ENCODE data around the gene INO80E. TPM values are rescaled to one million over a fixed set of nuclear protein-coding genes. Genes with fewer than 3 reads are reported as not detected.

INO80E gene
- total and polyA plus RNA-seq, 7 experiments from 2014 or later: 4.3 to 141 (median 72.5) TPM

DNA sequence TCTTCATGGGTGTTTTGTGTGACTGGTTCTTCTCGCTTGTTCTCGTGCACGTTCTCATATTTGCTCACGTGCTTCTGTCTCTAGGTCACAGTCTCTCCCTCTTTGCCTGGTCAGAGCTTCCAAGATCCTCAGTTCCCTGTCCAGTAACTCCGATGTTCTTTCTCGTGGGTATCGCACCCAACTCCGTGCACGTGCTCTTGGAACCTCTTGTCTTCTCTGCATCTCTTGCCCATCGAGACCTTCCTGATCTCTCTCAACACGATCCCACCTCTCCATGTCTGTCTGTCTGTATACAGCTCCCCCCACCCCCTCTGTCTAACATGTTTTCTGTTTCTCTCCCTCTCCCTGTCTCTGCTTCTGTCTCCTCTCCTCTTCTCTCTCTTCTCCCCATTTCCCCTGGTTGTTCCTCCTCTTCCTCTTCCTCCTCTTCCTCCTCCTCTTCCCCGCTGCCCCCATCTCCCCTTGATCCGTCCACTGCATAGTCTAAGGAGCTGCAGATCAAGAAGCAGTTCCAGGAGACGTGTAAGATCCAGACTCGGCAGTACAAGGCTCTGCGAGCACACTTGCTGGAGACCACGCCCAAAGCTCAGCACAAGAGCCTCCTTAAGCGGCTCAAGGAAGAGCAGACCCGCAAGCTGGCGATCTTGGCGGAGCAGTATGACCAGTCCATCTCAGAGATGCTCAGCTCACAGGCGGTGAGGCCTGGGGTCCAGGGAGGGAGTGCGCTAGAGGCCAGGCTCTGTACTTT lies 6.8 kb upstream of the INO80E start:
- H3K36me3 ChIP-seq (ENCODE audit: control insufficient read depth in 2 of 3, insufficient read depth in 3 of 3, low read length in 3 of 3): peaks cover 0 to 93% (median 0%) of the 10 kb centered on the region in 3 experiments
- no peak overlapping the region for H3K27ac ChIP-seq (ENCODE audit: low read depth, low read length)
- H3K4me1 ChIP-seq (ENCODE audit: control insufficient read depth in 2 of 2, insufficient read depth in 2 of 2, low read length in 2 of 2): peaks cover 1 to 4% of the 10 kb centered on the region in 2 donors
- Mint-ChIP-seq H3K4me3 (no peak overlapping the region), H3K27me3 (no peaks in the 10 kb centered on the region), H3K36me3 (peaks cover 7 to 31% (median 17%) of the 10 kb centered on the region in 5 donors), H3K9me3 (no peaks in the 10 kb centered on the region), H3K27ac (peak overlapping the region in 2 of 9 donors; percentile 2 to 69), H3K4me1 (peaks cover 4 to 6% (median 5%) of the 10 kb centered on the region in 7 donors)
- ChIA-PET POLR2A (interaction anchor here (0.5 to 1.0 kb wide), 2 partner anchors 16 to 63 kb away, joined by 3 read pairs; partner anchors contain the start of genes KCTD13 and TAOK2), CTCF (no interaction called here)
- no peak for DNase-seq
- H3K9me3 ChIP-seq (ENCODE audit: control insufficient read depth in 2 of 3, low read length in 3 of 3): no peaks in the 10 kb centered on the region
- intact Hi-C loops (cut with micrococcal nuclease): no loop called here
- no peaks in the 10 kb centered on the region for H3K27me3 ChIP-seq (ENCODE audit: control insufficient read depth in 2 of 2, insufficient read depth in 2 of 2, low read length in 2 of 2)
- no peak overlapping the region for H3K4me3 ChIP-seq (ENCODE audit: low read length)
- ATAC-seq: no peak

DNA sequence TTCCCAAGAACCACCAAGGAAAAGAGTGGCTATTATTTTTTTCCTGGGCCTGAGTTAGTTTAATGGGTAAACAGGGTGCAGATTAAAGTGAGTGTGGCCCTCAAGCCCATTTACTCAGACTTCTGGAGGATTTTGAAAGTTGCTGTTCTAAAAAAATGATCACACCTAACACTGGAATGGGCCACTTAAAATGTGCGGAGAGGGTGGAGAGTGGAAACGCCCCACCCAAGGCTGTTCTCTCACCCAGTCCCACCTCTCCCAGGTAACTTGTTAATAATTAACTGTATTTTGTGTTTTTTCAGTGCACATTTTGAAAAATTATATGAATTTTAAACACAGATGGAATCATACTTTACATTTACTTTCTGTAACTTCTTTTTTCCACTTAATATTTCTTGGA lies 6.0 kb upstream of the INO80E start:
- no peak for DNase-seq
- peaks cover 11 to 13% (median 13%) of the 10 kb centered on the region in 7 donors for H3K4me1 Mint-ChIP-seq
- no peaks in the 10 kb centered on the region for H3K9me3 Mint-ChIP-seq
- peaks cover 4 to 30% (median 17%) of the 10 kb centered on the region in 5 donors for H3K36me3 Mint-ChIP-seq
- Histone ChIP-seq H3K9me3 (ENCODE audit: control insufficient read depth in 2 of 3, low read length in 3 of 3) (no peaks in the 10 kb centered on the region), H3K27me3 (ENCODE audit: control insufficient read depth in 2 of 2, insufficient read depth in 2 of 2, low read length in 2 of 2) (no peaks in the 10 kb centered on the region), H3K36me3 (ENCODE audit: control insufficient read depth in 2 of 3, insufficient read depth in 3 of 3, low read length in 3 of 3) (peaks cover 0 to 85% (median 0%) of the 10 kb centered on the region in 3 experiments), H3K4me1 (ENCODE audit: control insufficient read depth in 2 of 2, insufficient read depth in 2 of 2, low read length in 2 of 2) (peaks cover 9 to 11% of the 10 kb centered on the region in 2 donors), H3K27ac (ENCODE audit: low read depth, low read length) (no peak overlapping the region), H3K4me3 (ENCODE audit: low read length) (no peak overlapping the region)
- ChIA-PET POLR2A (interaction anchor here (0.5 kb wide), 1 partner anchor 64 kb away, joined by 3 read pairs; the partner anchor contains the start of gene KCTD13), CTCF (no interaction called here)
- no peak overlapping the region for H3K4me3 Mint-ChIP-seq
- H3K27me3 Mint-ChIP-seq: no peaks in the 10 kb centered on the region
- peak overlapping the region in 1 of 9 donors; percentile 69 for H3K27ac Mint-ChIP-seq
- no peak for ATAC-seq
- intact Hi-C loops (cut with micrococcal nuclease): loop anchor here in 1 of 2 donors (10.0 kb wide), 1 partner anchor 1125 kb away; the partner anchor contains the start of gene SH2B1

DNA sequence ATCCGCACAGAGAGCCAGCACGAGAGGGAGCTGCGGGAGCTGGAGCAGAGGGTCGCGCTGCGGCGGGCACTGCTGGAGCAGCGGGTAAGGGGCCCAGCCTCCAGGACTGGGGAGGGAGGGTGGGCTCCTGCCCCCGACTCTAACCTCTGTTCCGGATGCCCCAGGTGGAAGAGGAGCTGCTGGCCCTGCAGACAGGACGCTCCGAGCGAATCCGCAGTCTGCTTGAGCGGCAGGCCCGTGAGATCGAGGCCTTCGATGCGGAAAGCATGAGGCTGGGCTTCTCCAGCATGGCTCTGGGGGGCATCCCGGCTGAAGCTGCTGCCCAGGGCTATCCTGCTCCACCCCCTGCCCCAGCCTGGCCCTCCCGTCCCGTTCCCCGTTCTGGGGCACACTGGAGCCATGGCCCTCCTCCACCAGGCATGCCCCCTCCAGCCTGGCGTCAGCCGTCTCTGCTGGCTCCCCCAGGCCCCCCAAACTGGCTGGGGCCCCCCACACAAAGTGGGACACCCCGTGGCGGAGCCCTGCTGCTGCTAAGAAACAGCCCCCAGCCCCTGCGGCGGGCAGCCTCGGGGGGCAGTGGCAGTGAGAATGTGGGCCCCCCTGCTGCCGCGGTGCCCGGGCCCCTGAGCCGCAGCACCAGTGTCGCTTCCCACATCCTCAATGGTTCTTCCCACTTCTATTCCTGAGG lies 5.0 kb upstream of the INO80E start:
- Mint-ChIP-seq H3K27me3 (no peaks in the 10 kb centered on the region), H3K27ac (peak overlapping the region in 1 of 9 donors; percentile 14), H3K4me1 (peaks cover 13 to 19% (median 14%) of the 10 kb centered on the region in 7 donors), H3K4me3 (no peak overlapping the region), H3K36me3 (peaks cover 2 to 28% (median 15%) of the 10 kb centered on the region in 5 donors), H3K9me3 (no peaks in the 10 kb centered on the region)
- H3K9me3 ChIP-seq (ENCODE audit: control insufficient read depth in 2 of 3, low read length in 3 of 3): no peaks in the 10 kb centered on the region
- no peaks in the 10 kb centered on the region for H3K27me3 ChIP-seq (ENCODE audit: control insufficient read depth in 2 of 2, insufficient read depth in 2 of 2, low read length in 2 of 2)
- H3K4me1 ChIP-seq (ENCODE audit: control insufficient read depth in 2 of 2, insufficient read depth in 2 of 2, low read length in 2 of 2): peaks cover 9 to 11% of the 10 kb centered on the region in 2 donors
- no peak overlapping the region for H3K27ac ChIP-seq (ENCODE audit: low read depth, low read length)
- ChIA-PET POLR2A (interaction anchor here (1.1 kb wide), 1 partner anchor 13 kb away, joined by 3 read pairs; no protein-coding TSS in a partner anchor), CTCF (no interaction called here)
- peaks cover 0 to 82% (median 0%) of the 10 kb centered on the region in 3 experiments for H3K36me3 ChIP-seq (ENCODE audit: control insufficient read depth in 2 of 3, insufficient read depth in 3 of 3, low read length in 3 of 3)
- intact Hi-C loops (cut with micrococcal nuclease): loop anchor here in 1 of 2 donors (10.0 kb wide), 1 partner anchor 1126 kb away; the partner anchor contains the start of gene SH2B1
- no peak for ATAC-seq
- no peak for DNase-seq
- no peak overlapping the region for H3K4me3 ChIP-seq (ENCODE audit: low read length)

DNA sequence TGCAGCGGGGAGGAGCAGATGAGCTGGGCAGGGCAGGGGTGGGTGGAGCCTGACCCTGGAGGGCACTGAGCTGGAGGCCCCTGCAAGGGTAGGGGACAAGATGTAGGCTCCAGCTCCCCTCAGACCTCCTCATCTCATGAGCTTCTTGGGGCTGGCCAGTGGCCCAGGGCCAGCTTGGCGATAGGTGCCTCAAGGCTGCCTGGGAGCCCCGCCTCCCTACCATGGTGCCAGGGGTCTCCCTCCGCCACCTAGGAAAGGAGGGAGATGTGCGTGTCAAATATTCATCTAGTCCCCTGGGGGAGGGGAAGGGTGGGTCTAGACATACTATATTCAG lies 4.5 kb upstream of the INO80E start:
- H3K4me1 Mint-ChIP-seq: peaks cover 14 to 24% (median 18%) of the 10 kb centered on the region in 7 donors
- H3K27ac ChIP-seq (ENCODE audit: low read depth, low read length): no peak overlapping the region
- H3K27me3 Mint-ChIP-seq: no peaks in the 10 kb centered on the region
- no peaks in the 10 kb centered on the region for H3K27me3 ChIP-seq (ENCODE audit: control insufficient read depth in 2 of 2, insufficient read depth in 2 of 2, low read length in 2 of 2)
- CTCF ChIA-PET: no interaction called here
- H3K27ac Mint-ChIP-seq: no peak overlapping the region
- POLR2A ChIA-PET: interaction anchor here (1.1 kb wide), 1 partner anchor 13 kb away, joined by 3 read pairs; no protein-coding TSS in a partner anchor
- H3K36me3 ChIP-seq (ENCODE audit: control insufficient read depth in 2 of 3, insufficient read depth in 3 of 3, low read length in 3 of 3): peaks cover 0 to 77% (median 0%) of the 10 kb centered on the region in 3 experiments
- DNase-seq: no peak
- H3K4me3 Mint-ChIP-seq: no peak overlapping the region
- intact Hi-C loops (cut with micrococcal nuclease): loop anchor here in 1 of 2 donors (10.0 kb wide), 1 partner anchor 1127 kb away; the partner anchor contains the start of gene SH2B1
- no peaks in the 10 kb centered on the region for H3K9me3 Mint-ChIP-seq
- no peak overlapping the region for H3K4me3 ChIP-seq (ENCODE audit: low read length)
- ATAC-seq: no peak
- H3K4me1 ChIP-seq (ENCODE audit: control insufficient read depth in 2 of 2, insufficient read depth in 2 of 2, low read length in 2 of 2): peaks cover 11% of the 10 kb centered on the region in 2 donors
- peaks cover 0 to 28% (median 14%) of the 10 kb centered on the region in 5 donors for H3K36me3 Mint-ChIP-seq
- H3K9me3 ChIP-seq (ENCODE audit: control insufficient read depth in 2 of 3, low read length in 3 of 3): no peaks in the 10 kb centered on the region

DNA sequence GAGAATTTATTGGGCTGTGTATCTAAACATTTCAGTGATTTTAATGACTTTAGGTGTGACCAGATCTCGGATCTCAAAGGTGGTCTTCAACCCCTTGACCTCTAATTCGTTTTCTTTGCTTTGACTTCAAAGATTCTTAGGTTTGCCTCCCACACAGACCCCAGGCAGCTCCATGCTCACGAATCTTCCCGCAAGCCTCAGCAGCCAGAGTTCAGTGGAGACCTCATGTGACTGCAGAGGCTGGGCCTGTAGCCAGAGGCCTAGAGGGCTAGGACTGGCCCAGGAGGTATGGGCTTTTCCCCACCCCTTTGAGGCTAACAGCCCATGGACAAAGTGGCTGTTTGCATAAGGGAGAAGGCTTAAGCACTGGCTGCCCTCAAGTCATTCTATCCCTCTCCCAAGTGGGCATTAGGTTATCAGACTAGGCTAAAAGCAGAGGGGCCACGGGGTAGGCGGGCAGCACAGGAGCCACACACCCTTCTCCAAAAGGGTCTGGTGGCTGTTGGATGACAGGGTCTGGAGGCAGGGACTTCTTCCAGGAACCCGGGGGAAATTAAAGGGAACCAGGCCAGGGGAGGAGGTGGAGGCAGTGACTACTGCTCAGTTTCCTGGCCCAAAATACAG lies 3.6 kb upstream of the INO80E start:
- peaks cover 0 to 30% (median 14%) of the 10 kb centered on the region in 5 donors for H3K36me3 Mint-ChIP-seq
- intact Hi-C loops (cut with micrococcal nuclease): loop anchor here in 1 of 2 donors (10.0 kb wide), 1 partner anchor 1128 kb away; the partner anchor contains the start of gene SH2B1
- DNase-seq: no peak
- POLR2A ChIA-PET: interaction anchor here (0.6 to 1.3 kb wide), 2 partner anchors 163 to 343 kb away, joined by 3 to 4 read pairs; no protein-coding TSS in a partner anchor
- H3K4me1 Mint-ChIP-seq: peaks cover 18 to 31% (median 24%) of the 10 kb centered on the region in 7 donors
- H3K36me3 ChIP-seq (ENCODE audit: control insufficient read depth in 2 of 3, insufficient read depth in 3 of 3, low read length in 3 of 3): peaks cover 0 to 68% (median 0%) of the 10 kb centered on the region in 3 experiments
- H3K27ac ChIP-seq (ENCODE audit: low read depth, low read length): no peak overlapping the region
- no peak overlapping the region for H3K4me3 ChIP-seq (ENCODE audit: low read length)
- ATAC-seq: no peak
- peak overlapping the region in 3 of 9 donors; percentile 17 to 67 (median 66) for H3K27ac Mint-ChIP-seq
- H3K27me3 ChIP-seq (ENCODE audit: control insufficient read depth in 2 of 2, insufficient read depth in 2 of 2, low read length in 2 of 2): no peaks in the 10 kb centered on the region
- H3K4me3 Mint-ChIP-seq: peak overlapping the region in 4 of 10 donors; percentile 29 to 57 (median 46)
- H3K4me1 ChIP-seq (ENCODE audit: control insufficient read depth in 2 of 2, insufficient read depth in 2 of 2, low read length in 2 of 2): peaks cover 16 to 18% of the 10 kb centered on the region in 2 donors
- CTCF ChIA-PET: no interaction called here
- H3K27me3 Mint-ChIP-seq: no peaks in the 10 kb centered on the region
- H3K9me3 Mint-ChIP-seq: no peaks in the 10 kb centered on the region
- no peaks in the 10 kb centered on the region for H3K9me3 ChIP-seq (ENCODE audit: control insufficient read depth in 2 of 3, low read length in 3 of 3)

Measured in naive thymus-derived CD4-positive, alpha-beta T cell (primary cell).